GM13977 (cell line): ENCODE results near the gene TNFAIP1.
"Not testable (repeated sequence)": the region's sequence is repeated elsewhere in the genome, so short reads cannot be mapped to it uniquely, and the experiment has no call there.

ENCODE experiments used
- DNase-seq: peaks from one replicate; pipeline ENCODE4 v3.0.0; 2012; ENCODE audit warnings: low spot score
- in situ Hi-C: fragments of 300-500 bp; cut with MboI; formaldehyde crosslinking; loops from one replicate; pipeline ENCODE4 v1.12.0; 2022; ENCODE audit warnings: low sequenced_read_pairs, low pct_unique_long_range_greater_than_20kb, mixed read lengths, inconsistent platforms; ENCODE audit not compliant: unreplicated experiment
- TF ChIP-seq, protein P1 (sequence below): IDR thresholded peaks from 2 replicates; pipeline ENCODE4 v1.5.1; 2012; ENCODE audit warnings: mild to moderate bottlenecking, control low read depth; ENCODE audit not compliant: insufficient read depth; ENCODE audit errors: extremely low read depth, missing control alignments

The TNFAIP1 gene, protein sequence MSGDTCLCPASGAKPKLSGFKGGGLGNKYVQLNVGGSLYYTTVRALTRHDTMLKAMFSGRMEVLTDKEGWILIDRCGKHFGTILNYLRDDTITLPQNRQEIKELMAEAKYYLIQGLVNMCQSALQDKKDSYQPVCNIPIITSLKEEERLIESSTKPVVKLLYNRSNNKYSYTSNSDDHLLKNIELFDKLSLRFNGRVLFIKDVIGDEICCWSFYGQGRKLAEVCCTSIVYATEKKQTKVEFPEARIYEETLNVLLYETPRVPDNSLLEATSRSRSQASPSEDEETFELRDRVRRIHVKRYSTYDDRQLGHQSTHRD

GRCh38 chr17:28335201-28335958, at the start of gene TNFAIP1, which contains the start of gene IFT20:
TSS of gene TNFAIP1 (plus strand) at chr17:28335761. CDS start at chr17:28339522, 3,761 bp downstream.
TSS of gene IFT20 (minus strand) at chr17:28335472. CDS start at chr17:28331985, 3,487 bp downstream.
- in situ Hi-C loops = no loop called here
- TF ChIP-seq, protein P1, sequence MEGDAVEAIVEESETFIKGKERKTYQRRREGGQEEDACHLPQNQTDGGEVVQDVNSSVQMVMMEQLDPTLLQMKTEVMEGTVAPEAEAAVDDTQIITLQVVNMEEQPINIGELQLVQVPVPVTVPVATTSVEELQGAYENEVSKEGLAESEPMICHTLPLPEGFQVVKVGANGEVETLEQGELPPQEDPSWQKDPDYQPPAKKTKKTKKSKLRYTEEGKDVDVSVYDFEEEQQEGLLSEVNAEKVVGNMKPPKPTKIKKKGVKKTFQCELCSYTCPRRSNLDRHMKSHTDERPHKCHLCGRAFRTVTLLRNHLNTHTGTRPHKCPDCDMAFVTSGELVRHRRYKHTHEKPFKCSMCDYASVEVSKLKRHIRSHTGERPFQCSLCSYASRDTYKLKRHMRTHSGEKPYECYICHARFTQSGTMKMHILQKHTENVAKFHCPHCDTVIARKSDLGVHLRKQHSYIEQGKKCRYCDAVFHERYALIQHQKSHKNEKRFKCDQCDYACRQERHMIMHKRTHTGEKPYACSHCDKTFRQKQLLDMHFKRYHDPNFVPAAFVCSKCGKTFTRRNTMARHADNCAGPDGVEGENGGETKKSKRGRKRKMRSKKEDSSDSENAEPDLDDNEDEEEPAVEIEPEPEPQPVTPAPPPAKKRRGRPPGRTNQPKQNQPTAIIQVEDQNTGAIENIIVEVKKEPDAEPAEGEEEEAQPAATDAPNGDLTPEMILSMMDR = peak; percentile 21
- peak; percentile 97 for DNase-seq

DNA sequence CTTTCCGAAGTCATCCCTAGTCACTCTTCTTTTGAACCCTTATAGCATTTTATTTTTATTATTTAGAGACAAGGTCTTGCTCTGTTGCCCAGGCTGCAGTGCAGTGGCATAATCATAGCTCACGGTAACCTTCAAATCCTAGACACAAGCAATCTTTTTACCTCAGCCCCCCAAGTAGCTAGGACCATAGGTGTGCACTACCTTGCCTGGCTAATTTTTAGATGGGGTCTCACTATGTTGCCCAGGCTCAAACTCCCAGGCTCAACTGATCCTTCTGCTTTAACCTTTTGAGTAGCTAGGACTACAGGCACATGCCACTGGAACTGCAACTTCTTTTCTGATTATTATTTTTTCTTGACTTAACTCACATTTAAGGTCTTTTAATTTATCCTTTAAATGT, 49.6 kb upstream of the TNFAIP1 start:
- TF ChIP-seq, protein P1 = no peak
- in situ Hi-C loops = no loop called here
- no peak for DNase-seq

DNA sequence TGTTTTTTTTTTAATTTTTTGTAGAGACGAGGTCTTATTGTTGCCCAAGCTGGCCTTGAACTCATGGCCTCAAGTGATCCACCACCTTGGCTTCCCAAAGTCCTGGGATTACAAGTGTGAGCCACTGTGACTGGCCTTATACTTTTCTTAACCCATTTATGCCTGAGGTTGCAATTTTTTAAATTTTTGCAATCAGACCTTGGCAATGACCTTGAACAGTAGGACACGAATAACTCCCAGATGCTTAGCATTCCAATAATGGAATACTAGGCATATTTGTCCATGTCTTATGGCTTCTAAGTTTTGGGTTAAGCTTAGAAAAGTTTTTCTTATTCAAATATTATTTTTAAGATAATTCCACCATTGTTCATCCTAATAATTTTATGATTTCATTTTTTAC, 44.9 kb upstream of the TNFAIP1 start:
- DNase-seq = no peak
- in situ Hi-C loops = no loop called here
- TF ChIP-seq, protein P1 = no peak

GRCh38 chr17:28291780-28292330, 43.7 kb upstream of the TNFAIP1 start:
- no peak for DNase-seq
- TF ChIP-seq, protein P1 = no peak
- in situ Hi-C loops = no loop called here

GRCh38 chr17:28292878-28293277, 42.7 kb upstream of the TNFAIP1 start:
- in situ Hi-C loops, DNase-seq: not testable (repeated sequence)

- no peak for DNase-seq
- in situ Hi-C loops = no loop called here
- TF ChIP-seq, protein P1 = no peak
Observed at GRCh38 chr17:28293994-28294393, 41.6 kb upstream of the TNFAIP1 start.
